OCI-LY3 (cell line): ENCODE data around the gene MAP2K3.

ENCODE experiments used
- H2AFZ ChIP-seq: fragments of 200-600, 300-600 bp; shearing (Covaris generic); 2 replicates; pipeline ENCODE4 v1.6.0; 2014; ENCODE audit warnings: antibody characterized with exemption, low read depth, low read length
- H3K27ac ChIP-seq: fragments of 200-600, 300-600 bp; sonication (generic); 2 replicates; pipeline ENCODE4 v1.5.1; 2014; ENCODE audit warnings: mild to moderate bottlenecking, low read length, moderate library complexity, mixed read lengths
- H3K27me3 ChIP-seq: fragments of 200-600, 300-600 bp; sonication (generic); 2 replicates; pipeline ENCODE4 v1.6.1; 2014; ENCODE audit warnings: low read depth, low read length, mixed read lengths
- H3K36me3 ChIP-seq: fragments of 200-600, 300-600 bp; sonication (generic); replicated peaks from 2 replicates; pipeline ENCODE3; 2014; ENCODE audit warnings: low read depth, low read length, mixed read lengths
- H3K4me1 ChIP-seq: fragments of 300-600, 200-600 bp; sonication (generic); 2 replicates; pipeline ENCODE4 v1.6.1; 2014; ENCODE audit warnings: low read length, mixed read lengths
- H3K4me2 ChIP-seq: fragments of 200-600, 300-600 bp; sonication (generic); 2 replicates; pipeline ENCODE4 v1.6.1; 2014; ENCODE audit warnings: low read length, mixed read lengths
- H3K4me3 ChIP-seq: fragments of 300-600, 200-600 bp; sonication (generic); 2 replicates; pipeline ENCODE4 v1.5.1; 2014; ENCODE audit warnings: antibody characterized with exemption, mild to moderate bottlenecking, low read length, moderate library complexity
- H3K79me2 ChIP-seq: fragments of 300-600, 200-600 bp; shearing (Covaris generic); 2 replicates; pipeline ENCODE4 v1.6.1; 2014; ENCODE audit warnings: mild to moderate bottlenecking, low read length, mixed read lengths
- H3K9ac ChIP-seq: fragments of 300-600, 200-600 bp; shearing (Covaris generic); 2 replicates; pipeline ENCODE4 v1.6.0; 2014; ENCODE audit warnings: mild to moderate bottlenecking, low read length, moderate library complexity
- H3K9me3 ChIP-seq: fragments of 200-600, 300-600 bp; shearing (Covaris generic); 2 replicates; pipeline ENCODE4 v1.6.1; 2014; ENCODE audit warnings: low read length, mixed read lengths; ENCODE audit not compliant: insufficient read depth
- H4K20me1 ChIP-seq: fragments of 200-600, 300-600 bp; sonication (generic); 2 replicates; pipeline ENCODE4 v1.6.1; 2016; ENCODE audit warnings: low read length, mixed read lengths; ENCODE audit not compliant: insufficient read depth
- EZH2phosphoT487 ChIP-seq: fragments of 200-600 bp; shearing (Covaris generic); IDR thresholded peaks from 2 replicates; pipeline ENCODE4 v1.6.1; 2018; ENCODE audit warnings: antibody characterized with exemption, mixed run types, low read depth
- TF ChIP-seq, protein P1 (sequence below): fragments of 200-600, 300-600 bp; sonication (generic); IDR thresholded peaks from 2 replicates; pipeline ENCODE4 v1.5.1; 2014; ENCODE audit warnings: antibody characterized with exemption, low read length, low read depth

The MAP2K3 gene

DNA sequence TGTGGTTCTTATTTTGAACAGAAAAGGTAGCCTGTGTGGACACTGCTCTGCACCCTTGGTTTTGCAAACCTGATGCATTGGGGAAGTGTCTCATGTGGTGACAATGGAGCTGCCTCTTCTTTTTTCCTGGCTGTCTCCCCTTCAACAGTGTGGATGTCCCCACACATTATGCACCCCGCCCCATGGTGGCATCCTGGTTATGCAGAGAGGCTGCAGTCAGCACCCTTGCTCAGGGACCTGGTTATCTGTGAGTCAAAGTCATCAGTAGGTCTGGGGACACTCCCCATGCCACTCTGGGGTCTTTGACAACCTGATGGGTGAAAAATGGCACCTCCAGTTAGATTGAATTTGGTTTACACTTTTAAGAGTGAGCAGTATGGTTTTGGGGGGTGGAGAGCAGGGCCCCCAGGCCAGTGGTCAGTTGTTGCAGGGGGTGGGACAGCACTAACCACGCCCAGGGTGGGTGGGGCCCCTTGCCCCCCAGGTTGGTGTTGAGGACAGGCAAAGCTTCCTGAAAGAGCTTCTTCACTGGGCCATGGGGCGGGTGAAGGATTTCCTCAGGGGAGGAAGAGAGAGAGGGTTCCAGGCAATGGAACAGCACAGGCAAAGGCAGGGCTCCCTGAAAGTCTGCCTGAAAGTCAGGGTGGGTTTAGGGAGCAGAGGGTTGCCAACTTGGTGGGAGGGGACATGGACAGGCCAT is 67.0 kb downstream of the MAP2K3 start:
- H3K9me3 ChIP-seq = no peaks in the 10 kb centered on the region
- H3K79me2 ChIP-seq = no peaks in the 10 kb centered on the region
- no peak overlapping the region for H3K27ac ChIP-seq
- no peak for TF ChIP-seq EZH2phosphoT487
- TF ChIP-seq, protein P1, sequence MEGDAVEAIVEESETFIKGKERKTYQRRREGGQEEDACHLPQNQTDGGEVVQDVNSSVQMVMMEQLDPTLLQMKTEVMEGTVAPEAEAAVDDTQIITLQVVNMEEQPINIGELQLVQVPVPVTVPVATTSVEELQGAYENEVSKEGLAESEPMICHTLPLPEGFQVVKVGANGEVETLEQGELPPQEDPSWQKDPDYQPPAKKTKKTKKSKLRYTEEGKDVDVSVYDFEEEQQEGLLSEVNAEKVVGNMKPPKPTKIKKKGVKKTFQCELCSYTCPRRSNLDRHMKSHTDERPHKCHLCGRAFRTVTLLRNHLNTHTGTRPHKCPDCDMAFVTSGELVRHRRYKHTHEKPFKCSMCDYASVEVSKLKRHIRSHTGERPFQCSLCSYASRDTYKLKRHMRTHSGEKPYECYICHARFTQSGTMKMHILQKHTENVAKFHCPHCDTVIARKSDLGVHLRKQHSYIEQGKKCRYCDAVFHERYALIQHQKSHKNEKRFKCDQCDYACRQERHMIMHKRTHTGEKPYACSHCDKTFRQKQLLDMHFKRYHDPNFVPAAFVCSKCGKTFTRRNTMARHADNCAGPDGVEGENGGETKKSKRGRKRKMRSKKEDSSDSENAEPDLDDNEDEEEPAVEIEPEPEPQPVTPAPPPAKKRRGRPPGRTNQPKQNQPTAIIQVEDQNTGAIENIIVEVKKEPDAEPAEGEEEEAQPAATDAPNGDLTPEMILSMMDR = no peak
- H4K20me1 ChIP-seq = no peaks in the 10 kb centered on the region
- H3K27me3 ChIP-seq = no peaks in the 10 kb centered on the region
- H3K9ac ChIP-seq = no peak overlapping the region
- no peak overlapping the region for H3K4me2 ChIP-seq
- H2AFZ ChIP-seq = no peak overlapping the region
- no peaks in the 10 kb centered on the region for H3K36me3 ChIP-seq
- H3K4me1 ChIP-seq = no peaks in the 10 kb centered on the region
- no peak overlapping the region for H3K4me3 ChIP-seq

DNA sequence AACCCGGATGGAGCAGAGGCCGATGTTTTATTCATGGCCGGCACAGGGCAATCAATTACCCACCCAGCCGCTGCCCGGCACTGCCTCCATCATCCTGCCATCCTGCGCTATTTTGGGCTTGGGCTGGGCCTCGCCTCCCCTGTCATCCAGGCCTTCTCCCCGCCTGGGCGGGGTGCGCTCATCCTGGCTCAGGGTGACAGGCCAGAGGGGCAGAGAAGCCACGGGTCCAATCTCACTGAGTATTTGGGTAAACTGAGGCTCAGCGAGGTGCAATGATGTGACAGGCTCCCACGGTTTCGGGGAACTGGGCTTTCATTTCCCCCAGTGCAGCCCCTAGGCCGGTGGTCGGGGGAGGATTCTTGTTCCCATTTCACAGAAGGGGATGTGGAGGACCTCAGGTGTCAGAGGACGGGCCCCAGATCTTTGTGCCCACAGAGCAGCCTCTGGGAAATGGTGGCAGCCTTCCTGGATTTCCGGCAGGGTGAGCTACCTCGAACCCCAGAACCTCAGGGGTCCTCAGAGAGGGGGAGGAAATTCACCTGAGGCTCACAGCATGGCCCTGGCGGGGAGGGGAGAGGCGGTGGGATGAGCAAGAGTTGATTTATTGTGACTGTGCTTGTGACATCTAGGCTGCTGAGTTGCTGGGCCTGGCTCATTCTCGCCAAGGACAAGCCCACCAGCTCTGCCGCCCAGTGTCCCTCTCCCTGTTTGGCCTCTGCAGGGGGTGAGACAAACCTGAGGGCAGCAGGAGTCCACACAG is 67.9 kb downstream of the MAP2K3 start:
- Histone ChIP-seq H3K4me1 (no peaks in the 10 kb centered on the region), H3K27ac (no peak overlapping the region), H3K27me3 (no peaks in the 10 kb centered on the region), H4K20me1 (no peaks in the 10 kb centered on the region), H3K4me2 (no peak overlapping the region), H3K79me2 (no peaks in the 10 kb centered on the region), H3K36me3 (no peaks in the 10 kb centered on the region), H3K9ac (no peak overlapping the region), H3K9me3 (no peaks in the 10 kb centered on the region), H2AFZ (no peak overlapping the region), H3K4me3 (no peak overlapping the region)
- TF ChIP-seq EZH2phosphoT487 = no peak
- TF ChIP-seq, protein P1 = no peak

GRCh38 chr17:21352981-21353265 is 68.4 kb downstream of the MAP2K3 start:
- H3K36me3 ChIP-seq = no peaks in the 10 kb centered on the region

GRCh38 chr17:21353326-21354010 is 69.0 kb downstream of the MAP2K3 start:
- Histone ChIP-seq H3K27ac (no peak overlapping the region), H4K20me1 (no peaks in the 10 kb centered on the region), H3K9me3 (no peaks in the 10 kb centered on the region), H3K4me3 (no peak overlapping the region), H3K79me2 (no peaks in the 10 kb centered on the region), H3K4me2 (no peak overlapping the region), H3K9ac (no peak overlapping the region), H3K4me1 (no peaks in the 10 kb centered on the region), H2AFZ (no peak overlapping the region), H3K27me3 (no peaks in the 10 kb centered on the region), H3K36me3 (no peaks in the 10 kb centered on the region)
- TF ChIP-seq, protein P1 = no peak
- no peak for TF ChIP-seq EZH2phosphoT487

More at GRCh38 chr17:21352981-21353265, 68.4 kb downstream of the MAP2K3 start:
- Histone ChIP-seq H3K9me3 (no peaks in the 10 kb centered on the region), H3K4me1 (no peaks in the 10 kb centered on the region), H3K27ac (no peak overlapping the region), H3K4me3 (no peak overlapping the region), H3K4me2 (no peak overlapping the region), H3K27me3 (no peaks in the 10 kb centered on the region), H3K9ac (no peak overlapping the region), H3K79me2 (no peaks in the 10 kb centered on the region), H2AFZ (no peak overlapping the region), H4K20me1 (no peaks in the 10 kb centered on the region)
- TF ChIP-seq EZH2phosphoT487 = no peak
- TF ChIP-seq, protein P1 = no peak
